ENCODE measurements around the gene BCL2L14. TPM values are rescaled to one million over a fixed set of nuclear protein-coding genes. Genes with fewer than 3 reads are reported as not detected.

The BCL2L14 gene
- total and polyA plus RNA-seq, 2 of the 13 experiments (the other 11 are each of a cell fraction or from before 2014, with no cell fraction given) = 0.11 TPM; not detected in 1

DNA sequence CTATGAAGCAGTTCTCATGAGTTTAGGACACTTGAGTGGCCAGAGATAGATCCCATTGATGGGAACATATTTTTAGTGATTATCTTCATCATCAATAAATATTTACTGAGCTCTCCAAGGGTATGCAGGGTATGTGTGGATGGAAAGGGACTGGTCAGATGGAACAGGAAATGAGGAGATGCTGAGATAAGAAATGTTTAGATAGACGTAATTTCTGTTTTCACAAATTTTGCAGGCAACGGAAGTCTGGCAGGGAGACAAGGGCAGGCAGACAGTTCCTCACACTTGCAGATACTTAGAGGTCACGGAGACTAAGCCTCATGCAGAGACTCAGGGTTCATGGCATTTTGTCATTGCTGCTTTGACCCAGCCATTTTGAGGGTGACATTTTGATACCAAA is 24.3 kb downstream of the BCL2L14 start (continued):
- TF ChIP-seq, protein P1, sequence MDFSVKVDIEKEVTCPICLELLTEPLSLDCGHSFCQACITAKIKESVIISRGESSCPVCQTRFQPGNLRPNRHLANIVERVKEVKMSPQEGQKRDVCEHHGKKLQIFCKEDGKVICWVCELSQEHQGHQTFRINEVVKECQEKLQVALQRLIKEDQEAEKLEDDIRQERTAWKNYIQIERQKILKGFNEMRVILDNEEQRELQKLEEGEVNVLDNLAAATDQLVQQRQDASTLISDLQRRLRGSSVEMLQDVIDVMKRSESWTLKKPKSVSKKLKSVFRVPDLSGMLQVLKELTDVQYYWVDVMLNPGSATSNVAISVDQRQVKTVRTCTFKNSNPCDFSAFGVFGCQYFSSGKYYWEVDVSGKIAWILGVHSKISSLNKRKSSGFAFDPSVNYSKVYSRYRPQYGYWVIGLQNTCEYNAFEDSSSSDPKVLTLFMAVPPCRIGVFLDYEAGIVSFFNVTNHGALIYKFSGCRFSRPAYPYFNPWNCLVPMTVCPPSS (IDR thresholded peaks at IDR 0.05) = no peak
- TF ChIP-seq SOX5 (CRISPR knock-in tag; IDR thresholded peaks at IDR 0.05; ENCODE audit: borderline replicate concordance) = peak; percentile 54; the same call in 1 of the 2 replicates
- TF ChIP-seq ZSCAN22 (CRISPR knock-in tag; IDR thresholded peaks at IDR 0.05) = no peak
- no peak for TF ChIP-seq ZNF274 (CRISPR knock-in tag; IDR thresholded peaks at IDR 0.05)
- no peak for TF ChIP-seq CHCHD3 (CRISPR knock-in tag; IDR thresholded peaks at IDR 0.05)
- TF ChIP-seq ZNF841 (CRISPR knock-in tag; IDR thresholded peaks at IDR 0.05; ENCODE audit: borderline replicate concordance) = no peak
- peak; percentile 68; the same call in 1 of the 2 replicates for TF ChIP-seq RXRB (CRISPR knock-in tag; IDR thresholded peaks at IDR 0.05; ENCODE audit: borderline replicate concordance)
- TF ChIP-seq MIXL1 (CRISPR knock-in tag; IDR thresholded peaks at IDR 0.05) = no peak; the same call in 1 of the 2 replicates
- TF ChIP-seq, protein P2, sequence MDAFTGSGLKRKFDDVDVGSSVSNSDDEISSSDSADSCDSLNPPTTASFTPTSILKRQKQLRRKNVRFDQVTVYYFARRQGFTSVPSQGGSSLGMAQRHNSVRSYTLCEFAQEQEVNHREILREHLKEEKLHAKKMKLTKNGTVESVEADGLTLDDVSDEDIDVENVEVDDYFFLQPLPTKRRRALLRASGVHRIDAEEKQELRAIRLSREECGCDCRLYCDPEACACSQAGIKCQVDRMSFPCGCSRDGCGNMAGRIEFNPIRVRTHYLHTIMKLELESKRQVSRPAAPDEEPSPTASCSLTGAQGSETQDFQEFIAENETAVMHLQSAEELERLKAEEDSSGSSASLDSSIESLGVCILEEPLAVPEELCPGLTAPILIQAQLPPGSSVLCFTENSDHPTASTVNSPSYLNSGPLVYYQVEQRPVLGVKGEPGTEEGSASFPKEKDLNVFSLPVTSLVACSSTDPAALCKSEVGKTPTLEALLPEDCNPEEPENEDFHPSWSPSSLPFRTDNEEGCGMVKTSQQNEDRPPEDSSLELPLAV (CRISPR knock-in tag; conservative IDR thresholded peaks at IDR 0.05; ENCODE audit: low read depth) = no peak
- TF ChIP-seq TOPORS (CRISPR knock-in tag; IDR thresholded peaks at IDR 0.05) = no peak
- no peak for TF ChIP-seq ZNF547 (CRISPR knock-in tag; IDR thresholded peaks at IDR 0.05)
- TF ChIP-seq SP5 (CRISPR knock-in tag; IDR thresholded peaks at IDR 0.05; ENCODE audit: borderline replicate concordance, low read depth) = no peak
- TF ChIP-seq RFX1 (IDR thresholded peaks at IDR 0.05) = no peak
- TF ChIP-seq PAX8 (CRISPR knock-in tag; IDR thresholded peaks at IDR 0.05; ENCODE audit: borderline replicate concordance) = no peak
- no peak for TF ChIP-seq ZNF207 (IDR thresholded peaks at IDR 0.05; ENCODE audit: borderline replicate concordance)
- no peak for TF ChIP-seq TRIM24 (CRISPR knock-in tag; IDR thresholded peaks at IDR 0.05)
- TF ChIP-seq HOXA7 (CRISPR knock-in tag; IDR thresholded peaks at IDR 0.05) = no peak
- TF ChIP-seq, protein P3, sequence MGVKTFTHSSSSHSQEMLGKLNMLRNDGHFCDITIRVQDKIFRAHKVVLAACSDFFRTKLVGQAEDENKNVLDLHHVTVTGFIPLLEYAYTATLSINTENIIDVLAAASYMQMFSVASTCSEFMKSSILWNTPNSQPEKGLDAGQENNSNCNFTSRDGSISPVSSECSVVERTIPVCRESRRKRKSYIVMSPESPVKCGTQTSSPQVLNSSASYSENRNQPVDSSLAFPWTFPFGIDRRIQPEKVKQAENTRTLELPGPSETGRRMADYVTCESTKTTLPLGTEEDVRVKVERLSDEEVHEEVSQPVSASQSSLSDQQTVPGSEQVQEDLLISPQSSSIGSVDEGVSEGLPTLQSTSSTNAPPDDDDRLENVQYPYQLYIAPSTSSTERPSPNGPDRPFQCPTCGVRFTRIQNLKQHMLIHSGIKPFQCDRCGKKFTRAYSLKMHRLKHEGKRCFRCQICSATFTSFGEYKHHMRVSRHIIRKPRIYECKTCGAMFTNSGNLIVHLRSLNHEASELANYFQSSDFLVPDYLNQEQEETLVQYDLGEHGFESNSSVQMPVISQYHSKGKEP (CRISPR knock-in tag; IDR thresholded peaks at IDR 0.05) = no peak
- TF ChIP-seq, protein P4, sequence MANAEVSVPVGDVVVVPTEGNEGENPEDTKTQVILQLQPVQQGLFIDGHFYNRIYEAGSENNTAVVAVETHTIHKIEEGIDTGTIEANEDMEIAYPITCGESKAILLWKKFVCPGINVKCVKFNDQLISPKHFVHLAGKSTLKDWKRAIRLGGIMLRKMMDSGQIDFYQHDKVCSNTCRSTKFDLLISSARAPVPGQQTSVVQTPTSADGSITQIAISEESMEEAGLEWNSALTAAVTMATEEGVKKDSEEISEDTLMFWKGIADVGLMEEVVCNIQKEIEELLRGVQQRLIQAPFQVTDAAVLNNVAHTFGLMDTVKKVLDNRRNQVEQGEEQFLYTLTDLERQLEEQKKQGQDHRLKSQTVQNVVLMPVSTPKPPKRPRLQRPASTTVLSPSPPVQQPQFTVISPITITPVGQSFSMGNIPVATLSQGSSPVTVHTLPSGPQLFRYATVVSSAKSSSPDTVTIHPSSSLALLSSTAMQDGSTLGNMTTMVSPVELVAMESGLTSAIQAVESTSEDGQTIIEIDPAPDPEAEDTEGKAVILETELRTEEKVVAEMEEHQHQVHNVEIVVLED (CRISPR knock-in tag; IDR thresholded peaks at IDR 0.05; ENCODE audit: borderline replicate concordance) = no peak
- no peak for TF ChIP-seq HNF4A (CRISPR knock-in tag; IDR thresholded peaks at IDR 0.05)
- no peak for TF ChIP-seq ZNF780A (CRISPR knock-in tag; IDR thresholded peaks at IDR 0.05)
- TF ChIP-seq ASH2L (IDR thresholded peaks at IDR 0.05; ENCODE audit: insufficient read length, low read depth, low read length) = no peak
- TF ChIP-seq, protein P5, sequence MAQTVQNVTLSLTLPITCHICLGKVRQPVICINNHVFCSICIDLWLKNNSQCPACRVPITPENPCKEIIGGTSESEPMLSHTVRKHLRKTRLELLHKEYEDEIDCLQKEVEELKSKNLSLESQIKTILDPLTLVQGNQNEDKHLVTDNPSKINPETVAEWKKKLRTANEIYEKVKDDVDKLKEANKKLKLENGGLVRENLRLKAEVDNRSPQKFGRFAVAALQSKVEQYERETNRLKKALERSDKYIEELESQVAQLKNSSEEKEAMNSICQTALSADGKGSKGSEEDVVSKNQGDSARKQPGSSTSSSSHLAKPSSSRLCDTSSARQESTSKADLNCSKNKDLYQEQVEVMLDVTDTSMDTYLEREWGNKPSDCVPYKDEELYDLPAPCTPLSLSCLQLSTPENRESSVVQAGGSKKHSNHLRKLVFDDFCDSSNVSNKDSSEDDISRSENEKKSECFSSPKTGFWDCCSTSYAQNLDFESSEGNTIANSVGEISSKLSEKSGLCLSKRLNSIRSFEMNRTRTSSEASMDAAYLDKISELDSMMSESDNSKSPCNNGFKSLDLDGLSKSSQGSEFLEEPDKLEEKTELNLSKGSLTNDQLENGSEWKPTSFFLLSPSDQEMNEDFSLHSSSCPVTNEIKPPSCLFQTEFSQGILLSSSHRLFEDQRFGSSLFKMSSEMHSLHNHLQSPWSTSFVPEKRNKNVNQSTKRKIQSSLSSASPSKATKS (CRISPR knock-in tag; IDR thresholded peaks at IDR 0.05) = no peak
